Gastrocnemius medialis (tissue), 4 donors: ENCODE data around the gene SUGCT.

Source experiments
- POLR2A ChIP-seq, 2 donors: fragments of 450-650 bp; IDR thresholded peaks; one replicate each; pipeline ENCODE4 v1.6.1; 2017; ENCODE audit warnings: antibody characterized with exemption in 2 of 2, mild to moderate bottlenecking in 2 of 2, moderate library complexity in 2 of 2
- TF ChIP-seq, protein P1 (sequence below), 5 experiments: fragments of 450-650 bp in 3 of 5; fragments of 200-600 bp in 2 of 5; sonication (generic) in 2 of 5; IDR thresholded peaks in 4 of 5; conservative IDR thresholded peaks in 1 of 5; 1 replicate in 4 of 5; 2 replicates in 1 of 5; pipeline ENCODE4 v1.5.1; 2016 to 2019; ENCODE audit warnings: antibody characterized with exemption in 5 of 5, mild to moderate bottlenecking in 3 of 5, moderate library complexity in 3 of 5

DNA sequence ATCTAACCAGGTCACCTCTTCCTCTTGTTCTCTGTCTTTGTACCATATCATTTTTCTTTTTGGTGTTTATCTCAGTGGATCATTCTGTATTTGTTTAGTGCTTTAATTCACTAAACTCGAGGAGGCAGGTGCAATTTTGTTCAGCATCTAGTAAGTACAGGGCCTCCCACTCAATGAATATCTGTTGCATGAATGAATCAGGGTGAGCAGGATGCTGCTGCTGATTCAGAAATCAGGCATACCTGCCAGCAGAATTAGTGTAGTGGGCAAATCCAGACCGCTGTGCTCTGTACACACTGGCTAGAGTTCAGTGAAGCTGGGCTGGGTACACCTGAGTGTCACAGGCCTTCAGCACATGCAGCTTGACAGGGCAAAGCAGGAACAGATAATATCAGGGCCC lies 511.9 kb downstream of the SUGCT start:
- TF ChIP-seq, protein P1, sequence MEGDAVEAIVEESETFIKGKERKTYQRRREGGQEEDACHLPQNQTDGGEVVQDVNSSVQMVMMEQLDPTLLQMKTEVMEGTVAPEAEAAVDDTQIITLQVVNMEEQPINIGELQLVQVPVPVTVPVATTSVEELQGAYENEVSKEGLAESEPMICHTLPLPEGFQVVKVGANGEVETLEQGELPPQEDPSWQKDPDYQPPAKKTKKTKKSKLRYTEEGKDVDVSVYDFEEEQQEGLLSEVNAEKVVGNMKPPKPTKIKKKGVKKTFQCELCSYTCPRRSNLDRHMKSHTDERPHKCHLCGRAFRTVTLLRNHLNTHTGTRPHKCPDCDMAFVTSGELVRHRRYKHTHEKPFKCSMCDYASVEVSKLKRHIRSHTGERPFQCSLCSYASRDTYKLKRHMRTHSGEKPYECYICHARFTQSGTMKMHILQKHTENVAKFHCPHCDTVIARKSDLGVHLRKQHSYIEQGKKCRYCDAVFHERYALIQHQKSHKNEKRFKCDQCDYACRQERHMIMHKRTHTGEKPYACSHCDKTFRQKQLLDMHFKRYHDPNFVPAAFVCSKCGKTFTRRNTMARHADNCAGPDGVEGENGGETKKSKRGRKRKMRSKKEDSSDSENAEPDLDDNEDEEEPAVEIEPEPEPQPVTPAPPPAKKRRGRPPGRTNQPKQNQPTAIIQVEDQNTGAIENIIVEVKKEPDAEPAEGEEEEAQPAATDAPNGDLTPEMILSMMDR (IDR thresholded peaks at IDR 0.05 in 4 of 5, conservative IDR thresholded peaks at IDR 0.05 in 1 of 5): no peak
- TF ChIP-seq POLR2A (IDR thresholded peaks at IDR 0.05): no peak
